Osteocyte (in vitro differentiated cells): ENCODE data around the gene OVOL1. TPM values are rescaled to one million over a fixed set of nuclear protein-coding genes. Genes with fewer than 3 reads are reported as not detected.

ENCODE experiments used
- DNase-seq: peaks from one replicate; pipeline ENCODE4 v3.0.0; 2021; ENCODE audit warnings: mixed read lengths; ENCODE audit not compliant: unreplicated experiment; ENCODE audit errors: extremely low spot score
- H3K27ac Mint-ChIP-seq: one replicate; pipeline ENCODE4 v1.8.0; 2021; ENCODE audit warnings: mild to moderate bottlenecking, mixed read lengths; ENCODE audit not compliant: unreplicated experiment
- H3K27me3 Mint-ChIP-seq: one replicate; pipeline ENCODE4 v1.8.0; 2021; ENCODE audit warnings: mixed read lengths; ENCODE audit not compliant: unreplicated experiment
- H3K36me3 Mint-ChIP-seq: one replicate; pipeline ENCODE4 v1.8.0; 2021; ENCODE audit warnings: mixed read lengths; ENCODE audit not compliant: unreplicated experiment
- H3K4me1 Mint-ChIP-seq: one replicate; pipeline ENCODE4 v1.8.0; 2021; ENCODE audit warnings: mixed read lengths; ENCODE audit not compliant: unreplicated experiment
- H3K4me3 Mint-ChIP-seq: one replicate; pipeline ENCODE4 v1.8.0; 2021; ENCODE audit warnings: mild to moderate bottlenecking, moderate library complexity, mixed read lengths; ENCODE audit not compliant: unreplicated experiment
- H3K9me3 Mint-ChIP-seq: one replicate; pipeline ENCODE4 v1.8.0; 2021; ENCODE audit warnings: mixed read lengths; ENCODE audit not compliant: unreplicated experiment
- CTCF ChIP-seq: fragments of 200-600 bp; sonication (generic); IDR thresholded peaks from 2 replicates; pipeline ENCODE4 v1.5.0; 2021; ENCODE audit warnings: antibody characterized with exemption, mild to moderate bottlenecking, moderate library complexity
- long read RNA-seq: library from polyadenylated mRNA; unstranded; transcript quantifications from one replicate; pipeline ENCODE4 v2.0.0, GENCODE V29; 2021
- total RNA-seq: library from RNA; stranded (reverse); gene quantifications from 2 replicates; pipeline ENCODE4 v1.2.1, GENCODE V29; 2021

Gene OVOL1
- total RNA-seq = not detected in 2 replicates
- long read RNA-seq = 0 reads

DNA sequence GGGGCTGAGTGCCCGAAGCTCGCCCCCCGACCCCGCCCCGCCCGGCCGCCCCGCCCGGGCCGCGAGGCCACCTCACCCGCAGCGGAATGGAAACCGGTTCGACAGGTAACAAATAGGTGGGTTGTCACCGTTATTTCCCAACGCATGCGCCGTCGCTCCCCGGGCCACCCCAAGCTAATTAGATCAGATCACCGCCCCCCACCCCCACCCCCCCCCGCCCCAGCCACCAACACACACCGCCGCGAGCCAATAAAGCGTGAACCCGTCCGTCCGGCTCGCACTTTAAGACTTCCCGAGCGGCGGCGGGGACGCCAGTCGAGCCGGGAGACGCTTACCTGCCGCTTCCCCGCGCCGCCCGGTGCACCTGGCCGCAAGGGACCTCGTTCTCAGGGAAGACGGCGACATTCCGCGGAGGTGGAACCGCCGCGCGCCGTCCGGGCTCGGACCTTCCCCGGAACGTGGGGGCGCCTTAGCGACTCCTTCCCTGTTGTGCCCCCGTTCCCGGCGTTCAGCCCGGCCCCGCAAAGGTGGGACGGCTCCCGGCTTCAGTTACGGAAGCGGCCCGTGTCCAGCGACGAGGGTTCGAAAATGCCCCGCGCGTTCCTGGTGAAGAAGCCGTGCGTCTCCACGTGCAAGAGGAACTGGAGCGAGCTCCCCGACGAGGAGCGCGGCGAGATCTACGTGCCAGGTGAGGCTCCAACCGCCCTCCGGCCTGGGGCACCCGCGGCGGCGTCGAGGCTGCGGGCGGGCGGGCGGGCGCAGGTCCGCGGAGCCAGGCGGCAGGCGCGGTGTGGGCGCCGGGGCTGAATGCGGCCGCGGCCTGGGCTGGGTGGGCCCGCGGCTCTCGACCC, at the start of gene OVOL1:
OVOL1 (plus strand) TSS at position 278 of the 851 bp plus-strand sequence; CDS start at position 589, 311 bp downstream.
- DNase-seq = no peak
- H3K4me1 Mint-ChIP-seq = peaks cover 5% of the 10 kb centered on the region
- peak within 1 kb of the TSS; percentile 55 for H3K4me3 Mint-ChIP-seq
- no peak within 1 kb of the TSS for H3K27ac Mint-ChIP-seq
- no peaks in the 10 kb centered on the region for H3K36me3 Mint-ChIP-seq
- peaks cover 41% of the 10 kb centered on the region for H3K27me3 Mint-ChIP-seq
- no peaks in the 10 kb centered on the region for H3K9me3 Mint-ChIP-seq
- TF ChIP-seq CTCF = no peak

DNA sequence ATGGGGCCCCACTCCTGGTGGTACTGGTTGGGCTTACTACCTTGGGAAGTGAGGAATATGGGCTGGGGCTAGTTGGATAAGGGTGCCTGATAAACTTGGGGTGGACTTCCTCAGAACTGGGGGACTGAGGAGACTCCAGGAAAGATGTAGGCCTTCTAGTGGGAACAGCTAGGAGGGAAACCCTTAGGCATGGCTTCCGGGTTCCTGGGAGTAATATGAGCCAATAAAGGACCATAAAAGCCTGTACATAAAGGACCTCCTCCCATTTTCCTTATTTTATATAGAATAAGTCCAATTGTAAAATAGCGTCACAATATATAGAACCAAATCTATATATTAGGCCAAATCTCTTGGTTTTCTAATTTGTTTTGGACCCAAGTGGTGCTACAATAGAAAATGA, 47.8 kb upstream of the OVOL1 start:
- TF ChIP-seq CTCF = no peak
- peaks cover 17% of the 10 kb centered on the region for H3K9me3 Mint-ChIP-seq
- no peak overlapping the region for H3K27ac Mint-ChIP-seq
- no peak overlapping the region for H3K4me3 Mint-ChIP-seq
- H3K27me3 Mint-ChIP-seq = peaks cover 25% of the 10 kb centered on the region
- DNase-seq = peak; percentile 25
- H3K36me3 Mint-ChIP-seq = no peaks in the 10 kb centered on the region
- no peaks in the 10 kb centered on the region for H3K4me1 Mint-ChIP-seq

- no peak overlapping the region for H3K27ac Mint-ChIP-seq
- peaks cover under 1% of the 10 kb centered on the region for H3K4me1 Mint-ChIP-seq
- peaks cover 15% of the 10 kb centered on the region for H3K9me3 Mint-ChIP-seq
- no peak overlapping the region for H3K4me3 Mint-ChIP-seq
- no peak for TF ChIP-seq CTCF
- peaks cover 30% of the 10 kb centered on the region for H3K27me3 Mint-ChIP-seq
- DNase-seq = no peak
- H3K36me3 Mint-ChIP-seq = no peaks in the 10 kb centered on the region
These were observed 45.7 kb upstream of the OVOL1 start for GRCh38 chr11:65741185-65741584.

DNA sequence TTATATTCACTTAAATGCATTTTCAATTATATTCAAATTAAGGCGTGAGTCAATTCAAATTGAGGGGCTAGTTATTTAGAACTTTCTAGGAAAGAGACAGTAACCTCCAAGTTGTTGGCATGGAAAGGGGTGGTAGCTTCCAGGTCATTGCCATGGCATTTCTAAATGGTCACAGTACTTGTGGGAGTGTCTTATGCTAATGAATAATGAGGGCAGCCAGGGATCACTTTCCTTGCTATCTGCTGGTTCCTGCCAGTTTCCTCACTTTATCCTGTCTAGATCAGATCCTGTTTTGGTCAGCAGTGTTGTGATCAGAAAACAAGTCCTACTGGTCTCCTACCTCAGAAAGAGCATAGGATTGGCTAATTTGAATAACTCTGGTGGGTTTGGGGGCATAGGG, 44.5 kb upstream of the OVOL1 start:
- DNase-seq = no peak
- Mint-ChIP-seq H3K9me3 (peaks cover 4% of the 10 kb centered on the region), H3K27me3 (peaks cover 23% of the 10 kb centered on the region), H3K4me1 (peaks cover 6% of the 10 kb centered on the region), H3K27ac (no peak overlapping the region), H3K36me3 (no peaks in the 10 kb centered on the region), H3K4me3 (no peak overlapping the region)
- no peak for TF ChIP-seq CTCF

DNA sequence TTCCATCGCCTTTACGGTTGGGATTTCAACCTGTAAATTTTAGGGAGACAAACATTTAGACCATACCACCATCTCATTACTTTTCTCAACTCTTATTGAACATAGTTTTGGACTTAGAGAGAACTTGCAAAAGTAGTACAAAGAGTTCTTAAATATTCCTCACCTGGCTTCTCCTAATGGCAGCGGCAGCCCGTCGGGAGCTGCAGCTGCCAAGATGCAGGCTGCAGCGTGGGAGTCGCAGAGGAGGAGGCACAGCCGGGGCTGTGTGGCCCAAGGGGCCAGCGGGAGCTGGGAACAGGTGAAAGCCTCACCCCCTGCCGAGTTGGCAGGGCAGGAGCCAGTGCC, 43.2 kb upstream of the OVOL1 start:
- peaks cover 7% of the 10 kb centered on the region for H3K4me1 Mint-ChIP-seq
- H3K9me3 Mint-ChIP-seq = peaks cover 4% of the 10 kb centered on the region
- no peak overlapping the region for H3K27ac Mint-ChIP-seq
- no peak overlapping the region for H3K4me3 Mint-ChIP-seq
- no peak for DNase-seq
- H3K27me3 Mint-ChIP-seq = peaks cover 14% of the 10 kb centered on the region
- no peak for TF ChIP-seq CTCF
- no peaks in the 10 kb centered on the region for H3K36me3 Mint-ChIP-seq
